Suprapubic skin (tissue), 3 donors: ENCODE measurements around the gene MTTP.

Experiments
- EP300 ChIP-seq: sonication (generic); formaldehyde crosslinking; IDR thresholded peaks from one replicate; pipeline ENCODE4 v1.6.1; 2017; ENCODE audit warnings: antibody characterized with exemption
- POLR2A ChIP-seq, 2 donors: fragments of 450-650 bp; IDR thresholded peaks; one replicate each; pipeline ENCODE4 v1.6.1; 2017; ENCODE audit warnings: antibody characterized with exemption in 2 of 2, mild to moderate bottlenecking in 2 of 2, moderate library complexity in 2 of 2
- TF ChIP-seq, protein P1 (sequence below), 2 donors: fragments of 200-600 bp in 1 of 2; fragments of 450-650 bp in 1 of 2; sonication (generic) in 1 of 2; IDR thresholded peaks; one replicate each; pipeline ENCODE4 v1.5.1; 2016 to 2019; ENCODE audit warnings: antibody characterized with exemption in 2 of 2, mild to moderate bottlenecking in 1 of 2, moderate library complexity in 1 of 2

DNA sequence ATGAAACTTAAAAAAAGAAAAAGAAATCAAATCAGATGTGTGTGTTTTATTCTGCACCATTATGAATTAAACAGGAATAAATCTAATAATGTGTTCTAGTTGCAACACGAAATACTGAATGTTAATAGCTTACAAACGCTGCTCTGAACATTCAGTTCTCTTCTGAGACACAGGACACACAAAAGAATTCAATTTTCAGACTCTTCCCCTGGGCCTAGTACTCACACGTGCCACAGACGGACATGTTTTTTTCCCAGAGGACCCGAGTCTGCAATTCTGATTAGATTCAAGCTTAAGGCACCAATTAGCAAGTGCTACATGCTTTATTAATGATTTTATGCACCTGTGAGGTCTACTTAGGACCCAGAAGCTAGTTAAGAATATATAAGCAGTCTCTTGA is 62.5 kb downstream of the MTTP start:
- TF ChIP-seq, protein P1, sequence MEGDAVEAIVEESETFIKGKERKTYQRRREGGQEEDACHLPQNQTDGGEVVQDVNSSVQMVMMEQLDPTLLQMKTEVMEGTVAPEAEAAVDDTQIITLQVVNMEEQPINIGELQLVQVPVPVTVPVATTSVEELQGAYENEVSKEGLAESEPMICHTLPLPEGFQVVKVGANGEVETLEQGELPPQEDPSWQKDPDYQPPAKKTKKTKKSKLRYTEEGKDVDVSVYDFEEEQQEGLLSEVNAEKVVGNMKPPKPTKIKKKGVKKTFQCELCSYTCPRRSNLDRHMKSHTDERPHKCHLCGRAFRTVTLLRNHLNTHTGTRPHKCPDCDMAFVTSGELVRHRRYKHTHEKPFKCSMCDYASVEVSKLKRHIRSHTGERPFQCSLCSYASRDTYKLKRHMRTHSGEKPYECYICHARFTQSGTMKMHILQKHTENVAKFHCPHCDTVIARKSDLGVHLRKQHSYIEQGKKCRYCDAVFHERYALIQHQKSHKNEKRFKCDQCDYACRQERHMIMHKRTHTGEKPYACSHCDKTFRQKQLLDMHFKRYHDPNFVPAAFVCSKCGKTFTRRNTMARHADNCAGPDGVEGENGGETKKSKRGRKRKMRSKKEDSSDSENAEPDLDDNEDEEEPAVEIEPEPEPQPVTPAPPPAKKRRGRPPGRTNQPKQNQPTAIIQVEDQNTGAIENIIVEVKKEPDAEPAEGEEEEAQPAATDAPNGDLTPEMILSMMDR (IDR thresholded peaks at IDR 0.05) = no peak
- TF ChIP-seq POLR2A (IDR thresholded peaks at IDR 0.05) (no peak), EP300 (no peak)
